HepG2 (cell line): ENCODE data around the gene MRPL50. TPM values are rescaled to one million over a fixed set of nuclear protein-coding genes. Genes with fewer than 3 reads are reported as not detected.

Experiments used
- CREM ChIP-seq, 2 experiments: sonication (generic) in 1 of 2; formaldehyde crosslinking in 1 of 2; IDR thresholded peaks; 2 replicates each; pipeline versions ENCODE4 v1.4.0 to v1.6.1; 2016 to 2020; ENCODE audit warnings: antibody characterized with exemption in 1 of 2, mild to moderate bottlenecking in 1 of 2, missing genetic modification reagents in 1 of 2
- GLI4 ChIP-seq: sonication (generic); formaldehyde crosslinking; IDR thresholded peaks from 2 replicates; pipeline ENCODE4 v1.5.1; 2020; ENCODE audit warnings: missing genetic modification reagents, mild to moderate bottlenecking, moderate library complexity, borderline replicate concordance
- HOXA3 ChIP-seq: sonication (generic); formaldehyde crosslinking; IDR thresholded peaks from 2 replicates; pipeline ENCODE4 v1.5.0; 2020; ENCODE audit warnings: missing genetic modification reagents
- MEIS1 ChIP-seq: sonication (generic); formaldehyde crosslinking; IDR thresholded peaks from 2 replicates; pipeline ENCODE4 v1.9.0; 2021; ENCODE audit warnings: mild to moderate bottlenecking, missing genetic modification reagents, moderate library complexity, borderline replicate concordance
- NFYB ChIP-seq: sonication (generic); formaldehyde crosslinking; IDR thresholded peaks from 2 replicates; pipeline ENCODE4 v1.4.0; 2020; ENCODE audit warnings: missing genetic modification reagents
- NR2C2 ChIP-seq: sonication (generic); formaldehyde crosslinking; IDR thresholded peaks from 2 replicates; pipeline ENCODE4 v1.4.0; 2020; ENCODE audit warnings: missing genetic modification reagents, mild to moderate bottlenecking, moderate library complexity, borderline replicate concordance
- RARA ChIP-seq: IDR thresholded peaks from 2 replicates; pipeline ENCODE4 v1.6.1; 2016; ENCODE audit warnings: missing genetic modification reagents, missing compliant biosample characterization
- STAT5B ChIP-seq: sonication (generic); formaldehyde crosslinking; IDR thresholded peaks from 2 replicates; pipeline ENCODE4 v1.4.0; 2020; ENCODE audit warnings: missing genetic modification reagents
- TEAD3 ChIP-seq: optimal IDR thresholded peaks from 2 replicates; pipeline ENCODE3; 2016; ENCODE audit warnings: borderline replicate concordance
- THAP11 ChIP-seq: IDR thresholded peaks from 2 replicates; pipeline ENCODE4 v1.6.1; 2016; ENCODE audit warnings: missing biosample characterization, missing genetic modification reagents
- TRIM24 ChIP-seq: sonication (generic); formaldehyde crosslinking; IDR thresholded peaks from 2 replicates; pipeline ENCODE4 v1.8.0; 2022; ENCODE audit warnings: mild to moderate bottlenecking, missing genetic modification reagents
- U2AF2 ChIP-seq: fragments of 200-400 bp; formaldehyde crosslinking; IDR thresholded peaks from 2 replicates; pipeline ENCODE4 v1.6.1; 2017; ENCODE audit warnings: low read depth, mild to moderate bottlenecking, low read length
- ZBTB8A ChIP-seq: sonication (generic); formaldehyde crosslinking; IDR thresholded peaks from 2 replicates; pipeline ENCODE4 v1.4.0; 2020; ENCODE audit warnings: mild to moderate bottlenecking, low read depth, missing genetic modification reagents, borderline replicate concordance
- ZC3H13 ChIP-seq: sonication (generic); formaldehyde crosslinking; IDR thresholded peaks from 2 replicates; pipeline ENCODE4 v1.8.1; 2023; ENCODE audit warnings: mild to moderate bottlenecking, missing genetic modification reagents, moderate library complexity
- ZNF234 ChIP-seq: sonication (generic); formaldehyde crosslinking; conservative IDR thresholded peaks from 2 replicates; pipeline ENCODE4 v1.5.1; 2020; ENCODE audit warnings: mild to moderate bottlenecking, missing genetic modification reagents
- polyA plus RNA-seq, 8 experiments: library from polyadenylated mRNA; depleted of rRNA in 3 of 8; stranded (reverse) in 7 of 8; unstranded in 1 of 8; fragments of >200 nt; fragmentation: Illumina TruSeq in 4 of 8; extraction: Trizol in 4 of 8; gene quantifications; 2 replicates each; pipeline versions ENCODE4 v1.2.1 to v1.2.3, GENCODE V29; 2011 to 2016; ENCODE audit warnings: low read depth in 4 of 8, missing spikeins in 1 of 8, mixed read lengths in 1 of 8; ENCODE audit not compliant: insufficient read depth in 1 of 8
- total RNA-seq, 5 experiments: library from RNA; depleted of rRNA; stranded (reverse); fragments of >200 nt; fragmentation: Illumina TruSeq; extraction: Trizol; gene quantifications; 2 replicates each; pipeline ENCODE4 v1.2.3, GENCODE V29; 2016; ENCODE audit warnings: low read depth in 1 of 5
- TF ChIP-seq, protein P1 (sequence below): sonication (generic); formaldehyde crosslinking; conservative IDR thresholded peaks from 2 replicates; pipeline ENCODE4 v1.5.0; 2020; ENCODE audit warnings: missing genetic modification reagents
- TF ChIP-seq, protein P2 (sequence below): sonication (generic); formaldehyde crosslinking; IDR thresholded peaks from 2 replicates; pipeline ENCODE4 v1.4.0; 2020; ENCODE audit warnings: low read depth, missing genetic modification reagents
- TF ChIP-seq, protein P3 (sequence below): sonication (generic); formaldehyde crosslinking; IDR thresholded peaks from 2 replicates; pipeline ENCODE4 v1.9.0; 2021; ENCODE audit warnings: missing genetic modification reagents, borderline replicate concordance
- TF ChIP-seq, protein P4 (sequence below): IDR thresholded peaks from 2 replicates; pipeline ENCODE4 v1.6.1; 2012; ENCODE audit warnings: low read length, improper control_type of control experiment

MRPL50 gene
- total and polyA plus RNA-seq, 2 of the 13 experiments (the other 11 are each of a cell fraction or from before 2014, with no cell fraction given) = 37.1 to 70.0 TPM

DNA sequence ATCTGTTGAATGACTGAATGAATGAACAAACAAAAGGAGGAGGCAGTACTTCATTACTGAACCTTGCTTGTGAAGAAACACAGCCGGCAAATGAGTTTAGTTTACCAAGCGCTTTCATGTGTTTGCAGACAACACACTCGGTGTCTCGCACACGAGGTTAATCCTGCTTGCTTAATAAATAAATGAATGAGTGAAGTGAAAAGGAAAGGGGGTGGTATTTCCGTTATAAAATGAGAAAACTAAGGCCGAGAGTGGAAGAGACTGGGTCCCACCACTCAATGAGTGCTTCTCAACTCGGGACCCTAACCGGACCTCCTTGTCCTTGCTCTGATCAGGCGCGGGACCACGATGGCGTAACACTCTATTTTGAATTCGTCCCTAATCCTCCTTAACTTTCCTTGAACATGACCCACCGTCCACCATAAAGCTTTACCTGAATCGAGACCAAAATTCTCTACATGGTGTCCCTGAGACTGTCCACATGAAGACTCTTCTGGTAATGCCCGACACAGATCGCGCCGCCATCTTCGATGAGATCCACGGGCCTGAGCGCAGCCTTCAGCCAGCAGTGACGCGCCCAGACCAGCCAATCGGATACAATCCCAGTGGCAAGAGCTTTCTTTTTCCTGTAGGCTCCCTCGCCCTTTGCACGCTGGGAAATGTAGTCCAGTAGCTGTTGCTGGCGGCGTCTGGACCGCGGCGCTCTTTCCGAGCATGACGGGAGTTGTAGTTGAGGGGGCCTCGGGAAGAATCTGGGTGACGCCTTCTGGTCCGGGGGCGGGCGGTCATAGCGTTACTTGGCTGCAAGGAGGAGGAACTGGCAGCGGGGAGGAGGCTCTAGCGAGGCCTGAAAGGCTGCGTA lies at the start of gene MRPL50, which contains the start of gene ZNF189 (continued):
- TF ChIP-seq, protein P1, sequence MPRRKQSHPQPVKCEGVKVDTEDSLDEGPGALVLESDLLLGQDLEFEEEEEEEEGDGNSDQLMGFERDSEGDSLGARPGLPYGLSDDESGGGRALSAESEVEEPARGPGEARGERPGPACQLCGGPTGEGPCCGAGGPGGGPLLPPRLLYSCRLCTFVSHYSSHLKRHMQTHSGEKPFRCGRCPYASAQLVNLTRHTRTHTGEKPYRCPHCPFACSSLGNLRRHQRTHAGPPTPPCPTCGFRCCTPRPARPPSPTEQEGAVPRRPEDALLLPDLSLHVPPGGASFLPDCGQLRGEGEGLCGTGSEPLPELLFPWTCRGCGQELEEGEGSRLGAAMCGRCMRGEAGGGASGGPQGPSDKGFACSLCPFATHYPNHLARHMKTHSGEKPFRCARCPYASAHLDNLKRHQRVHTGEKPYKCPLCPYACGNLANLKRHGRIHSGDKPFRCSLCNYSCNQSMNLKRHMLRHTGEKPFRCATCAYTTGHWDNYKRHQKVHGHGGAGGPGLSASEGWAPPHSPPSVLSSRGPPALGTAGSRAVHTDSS = no peak
- TF ChIP-seq GLI4 (no peak; the same call in 1 of the 2 replicates), ZNF234 (CRISPR knock-in tag) (no peak), HOXA3 (CRISPR knock-in tag) (peak; percentile 95), NFYB (CRISPR knock-in tag) (peak; percentile 95), TEAD3 (CRISPR knock-in tag) (peak; percentile 74), ZBTB8A (no peak), MEIS1 (CRISPR knock-in tag) (no peak; the same call in 1 of the 2 replicates), ZC3H13 (CRISPR knock-in tag) (no peak), U2AF2 (no peak), TRIM24 (CRISPR knock-in tag) (no peak), STAT5B (CRISPR knock-in tag) (no peak), THAP11 (CRISPR knock-in tag) (peak; percentile 98), RARA (CRISPR knock-in tag) (no peak; the same call in 1 of the 2 replicates), CREM (IDR thresholded peaks at IDR 0.05) (peak; percentile 99), CREM (CRISPR knock-in tag; IDR thresholded peaks at IDR 0.05) (no peak), NR2C2 (CRISPR knock-in tag) (peak; percentile 92)
- TF ChIP-seq, protein P2, sequence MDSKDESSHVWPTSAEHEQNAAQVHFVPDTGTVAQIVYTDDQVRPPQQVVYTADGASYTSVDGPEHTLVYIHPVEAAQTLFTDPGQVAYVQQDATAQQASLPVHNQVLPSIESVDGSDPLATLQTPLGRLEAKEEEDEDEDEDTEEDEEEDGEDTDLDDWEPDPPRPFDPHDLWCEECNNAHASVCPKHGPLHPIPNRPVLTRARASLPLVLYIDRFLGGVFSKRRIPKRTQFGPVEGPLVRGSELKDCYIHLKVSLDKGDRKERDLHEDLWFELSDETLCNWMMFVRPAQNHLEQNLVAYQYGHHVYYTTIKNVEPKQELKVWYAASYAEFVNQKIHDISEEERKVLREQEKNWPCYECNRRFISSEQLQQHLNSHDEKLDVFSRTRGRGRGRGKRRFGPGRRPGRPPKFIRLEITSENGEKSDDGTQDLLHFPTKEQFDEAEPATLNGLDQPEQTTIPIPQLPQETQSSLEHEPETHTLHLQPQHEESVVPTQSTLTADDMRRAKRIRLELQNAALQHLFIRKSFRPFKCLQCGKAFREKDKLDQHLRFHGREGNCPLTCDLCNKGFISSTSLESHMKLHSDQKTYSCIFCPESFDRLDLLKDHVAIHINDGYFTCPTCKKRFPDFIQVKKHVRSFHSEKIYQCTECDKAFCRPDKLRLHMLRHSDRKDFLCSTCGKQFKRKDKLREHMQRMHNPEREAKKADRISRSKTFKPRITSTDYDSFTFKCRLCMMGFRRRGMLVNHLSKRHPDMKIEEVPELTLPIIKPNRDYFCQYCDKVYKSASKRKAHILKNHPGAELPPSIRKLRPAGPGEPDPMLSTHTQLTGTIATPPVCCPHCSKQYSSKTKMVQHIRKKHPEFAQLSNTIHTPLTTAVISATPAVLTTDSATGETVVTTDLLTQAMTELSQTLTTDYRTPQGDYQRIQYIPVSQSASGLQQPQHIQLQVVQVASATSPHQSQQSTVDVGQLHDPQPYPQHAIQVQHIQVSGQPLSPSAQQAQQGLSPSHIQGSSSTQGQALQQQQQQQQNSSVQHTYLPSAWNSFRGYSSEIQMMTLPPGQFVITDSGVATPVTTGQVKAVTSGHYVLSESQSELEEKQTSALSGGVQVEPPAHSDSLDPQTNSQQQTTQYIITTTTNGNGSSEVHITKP (CRISPR knock-in tag) = no peak; the same call in 1 of the 2 replicates
- TF ChIP-seq, protein P3, sequence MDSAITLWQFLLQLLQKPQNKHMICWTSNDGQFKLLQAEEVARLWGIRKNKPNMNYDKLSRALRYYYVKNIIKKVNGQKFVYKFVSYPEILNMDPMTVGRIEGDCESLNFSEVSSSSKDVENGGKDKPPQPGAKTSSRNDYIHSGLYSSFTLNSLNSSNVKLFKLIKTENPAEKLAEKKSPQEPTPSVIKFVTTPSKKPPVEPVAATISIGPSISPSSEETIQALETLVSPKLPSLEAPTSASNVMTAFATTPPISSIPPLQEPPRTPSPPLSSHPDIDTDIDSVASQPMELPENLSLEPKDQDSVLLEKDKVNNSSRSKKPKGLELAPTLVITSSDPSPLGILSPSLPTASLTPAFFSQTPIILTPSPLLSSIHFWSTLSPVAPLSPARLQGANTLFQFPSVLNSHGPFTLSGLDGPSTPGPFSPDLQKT (CRISPR knock-in tag) = no peak
- TF ChIP-seq, protein P4, sequence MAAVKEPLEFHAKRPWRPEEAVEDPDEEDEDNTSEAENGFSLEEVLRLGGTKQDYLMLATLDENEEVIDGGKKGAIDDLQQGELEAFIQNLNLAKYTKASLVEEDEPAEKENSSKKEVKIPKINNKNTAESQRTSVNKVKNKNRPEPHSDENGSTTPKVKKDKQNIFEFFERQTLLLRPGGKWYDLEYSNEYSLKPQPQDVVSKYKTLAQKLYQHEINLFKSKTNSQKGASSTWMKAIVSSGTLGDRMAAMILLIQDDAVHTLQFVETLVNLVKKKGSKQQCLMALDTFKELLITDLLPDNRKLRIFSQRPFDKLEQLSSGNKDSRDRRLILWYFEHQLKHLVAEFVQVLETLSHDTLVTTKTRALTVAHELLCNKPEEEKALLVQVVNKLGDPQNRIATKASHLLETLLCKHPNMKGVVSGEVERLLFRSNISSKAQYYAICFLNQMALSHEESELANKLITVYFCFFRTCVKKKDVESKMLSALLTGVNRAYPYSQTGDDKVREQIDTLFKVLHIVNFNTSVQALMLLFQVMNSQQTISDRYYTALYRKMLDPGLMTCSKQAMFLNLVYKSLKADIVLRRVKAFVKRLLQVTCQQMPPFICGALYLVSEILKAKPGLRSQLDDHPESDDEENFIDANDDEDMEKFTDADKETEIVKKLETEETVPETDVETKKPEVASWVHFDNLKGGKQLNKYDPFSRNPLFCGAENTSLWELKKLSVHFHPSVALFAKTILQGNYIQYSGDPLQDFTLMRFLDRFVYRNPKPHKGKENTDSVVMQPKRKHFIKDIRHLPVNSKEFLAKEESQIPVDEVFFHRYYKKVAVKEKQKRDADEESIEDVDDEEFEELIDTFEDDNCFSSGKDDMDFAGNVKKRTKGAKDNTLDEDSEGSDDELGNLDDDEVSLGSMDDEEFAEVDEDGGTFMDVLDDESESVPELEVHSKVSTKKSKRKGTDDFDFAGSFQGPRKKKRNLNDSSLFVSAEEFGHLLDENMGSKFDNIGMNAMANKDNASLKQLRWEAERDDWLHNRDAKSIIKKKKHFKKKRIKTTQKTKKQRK = no peak
